ENCODE measurements around the gene ALS2CL. TPM values are rescaled to one million over a fixed set of nuclear protein-coding genes. Genes with fewer than 3 reads are reported as not detected.

The ALS2CL gene
- total RNA-seq, 3 donors from 2014 or later = 28.5 to 68.1 (median 43.7) TPM

GRCh38 chr3:46714728-46715506, 21.4 kb upstream of the ALS2CL start:
- TF ChIP-seq CTCF (IDR thresholded peaks at IDR 0.05) = no peak
- Histone ChIP-seq H3K4me1 (ENCODE audit: low read depth) (no peaks in the 10 kb centered on the region), H3K9me3 (no peaks in the 10 kb centered on the region), H3K36me3 (ENCODE audit: low read depth) (no peaks in the 10 kb centered on the region), H3K4me3 (no peak overlapping the region)
- DNase-seq (no peak), ATAC-seq (no peak)
- intact Hi-C loops (cut with DNase I, micrococcal nuclease) = no loop called here

- DNase-seq (no peak), ATAC-seq (peak; percentile 27)
- no peaks in the 10 kb centered on the region for H3K4me1 ChIP-seq (ENCODE audit: low read depth)
- intact Hi-C loops (cut with DNase I, micrococcal nuclease) = no loop called here
- H3K9me3 ChIP-seq = no peaks in the 10 kb centered on the region
- H3K36me3 ChIP-seq (ENCODE audit: low read depth) = no peaks in the 10 kb centered on the region
- no peak for TF ChIP-seq CTCF (IDR thresholded peaks at IDR 0.05)
- no peak overlapping the region for H3K4me3 ChIP-seq
Observed at GRCh38 chr3:46713898-46714552, 20.5 kb upstream of the ALS2CL start.

GRCh38 chr3:46713050-46713897, 19.8 kb upstream of the ALS2CL start:
- no peak for DNase-seq

GRCh38 chr3:46712191-46713049, 18.9 kb upstream of the ALS2CL start:
- no peak for TF ChIP-seq CTCF (IDR thresholded peaks at IDR 0.05)
- intact Hi-C loops (cut with DNase I, micrococcal nuclease) = no loop called here
- H3K9me3 ChIP-seq = no peaks in the 10 kb centered on the region
- DNase-seq (no peak), ATAC-seq (no peak)
- H3K4me1 ChIP-seq (ENCODE audit: low read depth) = no peaks in the 10 kb centered on the region
- no peak overlapping the region for H3K4me3 ChIP-seq
- no peaks in the 10 kb centered on the region for H3K36me3 ChIP-seq (ENCODE audit: low read depth)

More at GRCh38 chr3:46713050-46713897, 19.8 kb upstream of the ALS2CL start:
- Histone ChIP-seq H3K9me3 (no peaks in the 10 kb centered on the region), H3K4me1 (ENCODE audit: low read depth) (no peaks in the 10 kb centered on the region), H3K36me3 (ENCODE audit: low read depth) (no peaks in the 10 kb centered on the region), H3K4me3 (no peak overlapping the region)
- intact Hi-C loops (cut with DNase I, micrococcal nuclease) = no loop called here
- ATAC-seq = no peak
- TF ChIP-seq CTCF (IDR thresholded peaks at IDR 0.05) = no peak

- ATAC-seq (no peak), DNase-seq (no peak)
- intact Hi-C loops (cut with DNase I, micrococcal nuclease) = no loop called here
- no peaks in the 10 kb centered on the region for H3K9me3 ChIP-seq
- no peaks in the 10 kb centered on the region for H3K36me3 ChIP-seq (ENCODE audit: low read depth)
- no peak overlapping the region for H3K4me3 ChIP-seq
- H3K4me1 ChIP-seq (ENCODE audit: low read depth) = no peaks in the 10 kb centered on the region
- TF ChIP-seq CTCF (IDR thresholded peaks at IDR 0.05) = no peak
Observed at GRCh38 chr3:46711760-46712159, 18.3 kb upstream of the ALS2CL start.

Measured in mucosa of descending colon (tissue), 3 donors.